Keratinocyte (primary cell): Measurements from ENCODE around the gene PNMT.
A peak's percentile ranks its signal among the peaks of the same experiment; 100 is the strongest.

Source experiments
- CTCF ChIP-seq, 3 experiments: IDR thresholded peaks in 1 of 3; conservative IDR thresholded peaks in 1 of 3; optimal IDR thresholded peaks in 1 of 3; 2 replicates in 2 of 3; 3 replicates in 1 of 3; pipeline versions ENCODE3 to v1.5.1; 2011; ENCODE audit warnings: low read length in 3 of 3, mild to moderate bottlenecking in 3 of 3, moderate library complexity in 2 of 3, control low read depth in 1 of 3, inconsistent platforms in 1 of 3; ENCODE audit not compliant: insufficient read depth in 2 of 3; ENCODE audit errors: extremely low read depth in 1 of 3
- EZH2 ChIP-seq: IDR thresholded peaks from one replicate; pipeline ENCODE4 v1.6.1; 2012; ENCODE audit warnings: inconsistent platforms, mild to moderate bottlenecking, low read length, moderate library complexity

- TF ChIP-seq CTCF (optimal IDR thresholded peaks at IDR 0.05 in 1 of 3, IDR thresholded peaks at IDR 0.05 in 1 of 3, conservative IDR thresholded peaks at IDR 0.05 in 1 of 3; ENCODE audit: extremely low read depth in 1 of 3, insufficient read depth in 2 of 3, low read length in 3 of 3) (peak; percentile 86 to 96 (median 94)), EZH2 (no peak)
Observed at GRCh38 chr17:39653662-39654331, 14.5 kb upstream of the PNMT start.
